H9 (cell line): ENCODE measurements around the gene DCPS. TPM values are rescaled to one million over a fixed set of nuclear protein-coding genes. Genes with fewer than 3 reads are reported as not detected.
"Not testable (repeated sequence)": the region's sequence is repeated elsewhere in the genome, so short reads cannot be mapped to it uniquely, and the experiment has no call there.

Source experiments
- DNase-seq: peaks from one replicate; pipeline ENCODE4 v3.0.0-alpha.2; 2017
- H2AFZ ChIP-seq: one replicate; pipeline ENCODE4 v1.6.1; 2013; ENCODE audit warnings: mild to moderate bottlenecking, low read length, control low read depth, moderate library complexity
- H2AK5ac ChIP-seq: 2 replicates; pipeline ENCODE4 v1.6.1; 2013; ENCODE audit warnings: low read length, control low read depth, mixed read lengths; ENCODE audit not compliant: insufficient read length
- H2BK120ac ChIP-seq: one replicate; pipeline ENCODE4 v1.6.1; 2013; ENCODE audit warnings: low read depth, mild to moderate bottlenecking, low read length, control low read depth, inconsistent platforms; ENCODE audit not compliant: poor library complexity, severe bottlenecking
- H2BK12ac ChIP-seq: 2 replicates; pipeline ENCODE4 v1.6.1; 2013; ENCODE audit warnings: low read length, control low read depth, mixed read lengths, low read depth; ENCODE audit not compliant: insufficient read length
- H2BK15ac ChIP-seq: 2 replicates; pipeline ENCODE4 v1.6.1; 2013; ENCODE audit warnings: low read depth, low read length, control low read depth
- H2BK20ac ChIP-seq: one replicate; pipeline ENCODE4 v1.6.1; 2013; ENCODE audit warnings: low read depth, mild to moderate bottlenecking, low read length, control low read depth, inconsistent platforms; ENCODE audit not compliant: poor library complexity, severe bottlenecking
- H2BK5ac ChIP-seq: 2 replicates; pipeline ENCODE4 v1.6.1; 2013; ENCODE audit warnings: low read length, control low read depth, mixed read lengths; ENCODE audit not compliant: insufficient read length
- H3K14ac ChIP-seq: 2 replicates; pipeline ENCODE4 v1.6.1; 2013; ENCODE audit warnings: low read length, control low read depth; ENCODE audit not compliant: insufficient read depth
- H3K18ac ChIP-seq: 2 replicates; pipeline ENCODE4 v1.6.1; 2013; ENCODE audit warnings: low read depth, mild to moderate bottlenecking, mixed read lengths, low read length, control low read depth; ENCODE audit not compliant: insufficient read length
- H3K23ac ChIP-seq: 2 replicates; pipeline ENCODE4 v1.6.1; 2013; ENCODE audit warnings: low read length, control low read depth, mixed read lengths, low read depth; ENCODE audit not compliant: insufficient read length
- H3K23me2 ChIP-seq: 2 replicates; pipeline ENCODE4 v1.6.1; 2013; ENCODE audit warnings: low read depth, mild to moderate bottlenecking, mixed read lengths, low read length, control low read depth; ENCODE audit not compliant: insufficient read length, poor library complexity, severe bottlenecking
- H3K27ac ChIP-seq: 2 replicates; pipeline ENCODE4 v1.5.1; 2013; ENCODE audit warnings: low read length, control low read depth, mixed read lengths, low read depth; ENCODE audit not compliant: insufficient read length
- H3K27me3 ChIP-seq: 2 replicates; pipeline ENCODE4 v1.6.1; 2013; ENCODE audit warnings: low read length, control low read depth, inconsistent platforms; ENCODE audit not compliant: insufficient read depth
- H3K4ac ChIP-seq: 2 replicates; pipeline ENCODE4 v1.6.1; 2013; ENCODE audit warnings: low read depth, mild to moderate bottlenecking, control low read depth, inconsistent platforms, low read length, moderate library complexity
- H3K4me1 ChIP-seq: 2 replicates; pipeline ENCODE4 v1.6.1; 2013; ENCODE audit warnings: low read length, control low read depth, inconsistent platforms; ENCODE audit not compliant: insufficient read depth
- H3K4me2 ChIP-seq: 2 replicates; pipeline ENCODE4 v1.6.1; 2013; ENCODE audit warnings: low read length, control low read depth, mixed read lengths; ENCODE audit not compliant: insufficient read length, insufficient read depth
- H3K56ac ChIP-seq: 2 replicates; pipeline ENCODE4 v1.6.1; 2013; ENCODE audit warnings: low read depth, mild to moderate bottlenecking, mixed read lengths, low read length, control low read depth; ENCODE audit not compliant: insufficient read length
- H3K79me1 ChIP-seq: 2 replicates; pipeline ENCODE4 v1.6.1; 2013; ENCODE audit warnings: low read depth, mild to moderate bottlenecking, moderate library complexity, low read length, control low read depth, inconsistent platforms; ENCODE audit not compliant: insufficient read depth, poor library complexity, severe bottlenecking
- H3K79me2 ChIP-seq: 2 replicates; pipeline ENCODE4 v1.6.1; 2013; ENCODE audit warnings: low read length, control low read depth, inconsistent platforms; ENCODE audit not compliant: insufficient read depth
- H3K9ac ChIP-seq: 2 replicates; pipeline ENCODE4 v1.6.1; 2013; ENCODE audit warnings: low read length, control low read depth, mixed read lengths; ENCODE audit not compliant: insufficient read length; ENCODE audit errors: extremely low read depth
- H3K9me3 ChIP-seq: one replicate; pipeline ENCODE4 v1.6.1; 2013; ENCODE audit warnings: low read depth, low read length, inconsistent platforms; ENCODE audit not compliant: control insufficient read depth
- H3T11ph ChIP-seq: one replicate; pipeline ENCODE4 v1.6.1; 2013; ENCODE audit warnings: mild to moderate bottlenecking, low read length, control low read depth, inconsistent platforms
- H4K20me1 ChIP-seq: one replicate; pipeline ENCODE4 v1.6.1; 2013; ENCODE audit not compliant: control insufficient read depth, insufficient read length, insufficient read depth
- H4K5ac ChIP-seq: 2 replicates; pipeline ENCODE4 v1.6.1; 2013; ENCODE audit warnings: low read depth, mild to moderate bottlenecking, mixed read lengths, low read length, control low read depth; ENCODE audit not compliant: insufficient read length
- H4K8ac ChIP-seq: replicated peaks from 2 replicates; pipeline ENCODE4 v1.6.1; 2013; ENCODE audit warnings: low read length, control low read depth, mixed read lengths, low read depth; ENCODE audit not compliant: insufficient read length
- H4K91ac ChIP-seq: 2 replicates; pipeline ENCODE4 v1.6.1; 2013; ENCODE audit warnings: low read depth, mild to moderate bottlenecking, moderate library complexity, mixed read lengths, low read length, control low read depth; ENCODE audit not compliant: insufficient read length
- H3K27ac Mint-ChIP-seq, 3 experiments: 2 replicates in 2 of 3; 3 replicates in 1 of 3; pipeline ENCODE4 v1.8.0; 2020 to 2021; ENCODE audit warnings: mixed read lengths in 3 of 3, mild to moderate bottlenecking in 1 of 3, moderate library complexity in 1 of 3
- H3K27me3 Mint-ChIP-seq: 2 replicates; pipeline ENCODE4 v1.8.0; 2021; ENCODE audit warnings: low read depth, mild to moderate bottlenecking, moderate library complexity, mixed read lengths
- H3K36me3 Mint-ChIP-seq, 3 experiments: 2 replicates in 2 of 3; 3 replicates in 1 of 3; pipeline ENCODE4 v1.8.0; 2020 to 2021; ENCODE audit warnings: low read depth in 3 of 3, mixed read lengths in 3 of 3; ENCODE audit not compliant: insufficient read depth in 1 of 3
- H3K4me1 Mint-ChIP-seq, 2 experiments: 2 replicates each; pipeline ENCODE4 v1.8.0; 2020; ENCODE audit warnings: mixed read lengths in 2 of 2
- H3K4me3 Mint-ChIP-seq, 2 experiments: 2 replicates in 1 of 2; 3 replicates in 1 of 2; pipeline ENCODE4 v1.8.0; 2020 to 2021; ENCODE audit warnings: mild to moderate bottlenecking in 2 of 2, mixed read lengths in 2 of 2, moderate library complexity in 1 of 2
- H3K9me3 Mint-ChIP-seq, 2 experiments: 2 replicates in 1 of 2; 3 replicates in 1 of 2; pipeline ENCODE4 v1.8.0; 2020; ENCODE audit warnings: mild to moderate bottlenecking in 2 of 2, mixed read lengths in 2 of 2, moderate library complexity in 1 of 2
- WGBS: extraction: QIAGEN DNeasy Blood & Tissue Kit; methylation state at CpG from one replicate; pipeline ENCODE4 v1.1.7; 2013; ENCODE audit warnings: missing lambda C conversion rate, low lambda C conversion rate, mixed read lengths; ENCODE audit not compliant: insufficient read length; ENCODE audit errors: extremely low coverage; 5-methylcytosine and 5-hydroxymethylcytosine counted together
- total RNA-seq: library from RNA; stranded (reverse); gene quantifications from 2 replicates; pipeline ENCODE4 v1.2.1, GENCODE V29; 2021

The DCPS gene
- total RNA-seq, 1 experiment from 2014 or later, result 27.7 TPM

DNA sequence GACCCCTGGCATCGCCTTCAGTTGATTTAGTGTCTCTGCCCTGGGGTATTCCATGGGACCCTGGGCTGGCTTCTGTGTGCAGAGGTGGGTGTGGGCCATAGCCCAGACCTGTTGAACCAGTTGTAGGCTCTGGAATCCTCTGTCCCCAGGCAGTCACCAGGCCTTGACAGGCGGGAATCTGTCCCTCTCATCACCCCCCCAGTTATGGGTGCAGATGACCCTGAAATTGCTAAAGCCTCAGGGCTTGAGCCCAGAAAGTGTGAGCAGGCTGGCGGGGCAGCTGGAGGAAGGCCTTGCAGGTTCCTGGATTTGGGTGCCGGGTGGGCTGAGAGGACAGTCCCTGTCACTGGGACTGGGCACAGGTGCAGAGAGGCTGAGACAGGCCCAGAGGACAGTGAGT, 78.8 kb downstream of the DCPS start:
- H3K9me3 ChIP-seq, H3K4ac ChIP-seq, H3K9me3 Mint-ChIP-seq, H3K27me3 ChIP-seq, H3T11ph ChIP-seq, H3K36me3 Mint-ChIP-seq, H2BK15ac ChIP-seq, H3K14ac ChIP-seq, H3K27ac Mint-ChIP-seq, H2BK20ac ChIP-seq, H3K4me2 ChIP-seq, H4K5ac ChIP-seq, H3K56ac ChIP-seq, H2BK12ac ChIP-seq, H4K20me1 ChIP-seq, H4K91ac ChIP-seq, H3K4me3 Mint-ChIP-seq, H2BK120ac ChIP-seq, H3K9ac ChIP-seq, H3K27me3 Mint-ChIP-seq, H3K27ac ChIP-seq, H2AK5ac ChIP-seq, H3K4me1 ChIP-seq, H3K79me1 ChIP-seq, H2BK5ac ChIP-seq, H3K18ac ChIP-seq, H2AFZ ChIP-seq, H3K23ac ChIP-seq, H4K8ac ChIP-seq, H3K23me2 ChIP-seq, H3K79me2 ChIP-seq, DNase-seq: not testable (repeated sequence)
- no CpG with 5 or more reads among the region's 4 CpGs for WGBS
- peaks cover 11 to 16% of the 10 kb centered on the region in 2 experiments for H3K4me1 Mint-ChIP-seq
